Adrenal gland (tissue), 12 donors: ENCODE data around the gene ANKRD1. TPM values are rescaled to one million over a fixed set of nuclear protein-coding genes. Genes with fewer than 3 reads are reported as not detected.

Experiments
- DNase-seq, 7 donors: peaks; one replicate each; pipeline ENCODE4 v3.0.0-alpha.2; 2019 to 2020
- H3K27ac ChIP-seq, 5 donors: fragments of 200-600 bp; sonication (generic) in 4 of 5; 1 replicate in 3 of 5; 2 replicates in 2 of 5; pipeline versions ENCODE4 v1.5.1 to v1.8.0; 2016 to 2020; ENCODE audit warnings: mild to moderate bottlenecking in 1 of 5
- H3K27me3 ChIP-seq: fragments of 200-600 bp; 2 replicates; pipeline ENCODE4 v1.8.0; 2021
- H3K36me3 ChIP-seq, 2 donors: fragments of 200-600 bp; replicated peaks in 1 of 2; 1 replicate in 1 of 2; 2 replicates in 1 of 2; pipeline versions ENCODE4 v1.5.1 to v1.8.0; 2018 to 2022
- H3K4me1 ChIP-seq, 2 donors: fragments of 200-600 bp; replicated peaks in 1 of 2; 1 replicate in 1 of 2; 2 replicates in 1 of 2; pipeline versions ENCODE4 v1.5.1 to v1.8.0; 2018 to 2021
- H3K4me3 ChIP-seq, 4 donors: fragments of 200-600 bp; sonication (generic) in 3 of 4; one replicate each; pipeline ENCODE4 v1.5.1; 2016 to 2018
- H3K9me3 ChIP-seq, 3 donors: fragments of 200-600 bp; sonication (generic) in 1 of 3; replicated peaks in 1 of 3; 1 replicate in 2 of 3; 2 replicates in 1 of 3; pipeline versions ENCODE4 v1.5.1 to v1.8.0; 2016 to 2021
- CTCF ChIP-seq, 6 experiments: fragments of 450-650 bp in 4 of 6; fragments of 200-600 bp in 2 of 6; sonication (generic) in 1 of 6; IDR thresholded peaks; 1 replicate in 5 of 6; 2 replicates in 1 of 6; pipeline versions ENCODE4 v1.5.1 to v1.8.0; 2016 to 2021; ENCODE audit warnings: antibody characterized with exemption in 6 of 6, mild to moderate bottlenecking in 2 of 6, moderate library complexity in 1 of 6
- POLR2A ChIP-seq, 2 donors: fragments of 450-650 bp; IDR thresholded peaks; one replicate each; pipeline ENCODE4 v1.6.1; 2017; ENCODE audit warnings: antibody characterized with exemption in 2 of 2, mild to moderate bottlenecking in 2 of 2, moderate library complexity in 1 of 2
- WGBS, 4 donors: extraction: QIAGEN DNeasy Blood & Tissue Kit in 2 of 4; methylation state at CpG; one replicate each; pipeline versions ENCODE4 v1.1.5 to v1.1.7; 2013 to 2017; 5-methylcytosine and 5-hydroxymethylcytosine counted together
- intact Hi-C, 2 donors: fragments of 100-400 bp; cut with DNase I; formaldehyde crosslinking; loops; one replicate each; pipeline versions ENCODE4 v1.14.1 to v1.15.0; 2022 to 2023
- polyA plus RNA-seq, 3 donors: library from polyadenylated mRNA; stranded (reverse); fragments of 200-250 nt in 2 of 3; fragments of 350-450 nt in 1 of 3; fragmentation: Illumina TruSeq in 1 of 3; extraction: RNeasy Lipid Tissue Mini Kit (QIAGEN cat#74804) in 1 of 3; gene quantifications; one replicate each; pipeline ENCODE4 v1.2.3, GENCODE V29; 2013 to 2014
- total RNA-seq, 9 donors: library from RNA; depleted of rRNA in 4 of 9; stranded (reverse); fragments of >200 nt in 4 of 9; fragments of 120-200 nt in 1 of 9; fragmentation: NEBNext Ultra II Directional in 1 of 9; extraction: Animal tissue kit (Norgen Biotek cat#: 25700) in 1 of 9; gene quantifications; one replicate each; pipeline versions ENCODE4 v1.1.0 to v1.2.4, GENCODE V29; 2013 to 2023
- donor health status: healthy with polysubstance abuse.
- donor health status: Bipolar disorder and iron deficiency.
- donor health status: DM: yes; HTN: yes; CAD: no.
- donor health status: DM: no; HTN: no; CAD: no.
- donor health status: DM: no; HTN: no; CAD: no.
- donor health status: DM: yes; HTN: yes; CAD: no.

The ANKRD1 gene
- total and polyA plus RNA-seq, 12 donors, result 0.15 to 2.3 (median 0.28) TPM; not detected in 3

GRCh38 chr10:90912854-90913479, 7.9 kb downstream of the ANKRD1 start:
- TF ChIP-seq CTCF (IDR thresholded peaks at IDR 0.05) (no peak), POLR2A (IDR thresholded peaks at IDR 0.05) (no peak)
- DNase-seq, result no peak
- intact Hi-C loops, result loop anchor here in 1 of 2 donors (10.0 kb wide), 1 partner anchor 342 kb away; no protein-coding TSS in a partner anchor
- no peaks in the 10 kb centered on the region for H3K27me3 ChIP-seq
- no peak overlapping the region for H3K4me3 ChIP-seq
- 93 to 95% (median 93%) methylated on average over 7 of the region's 7 CpGs for WGBS, 4 donors
- no peaks in the 10 kb centered on the region for H3K9me3 ChIP-seq
- no peaks in the 10 kb centered on the region for H3K36me3 ChIP-seq
- H3K4me1 ChIP-seq, result peaks cover 0 to 7% of the 10 kb centered on the region in 2 donors
- H3K27ac ChIP-seq, result no peak overlapping the region

GRCh38 chr10:90912174-90912573, 8.7 kb downstream of the ANKRD1 start:
- WGBS, 4 donors, result 66 to 82% (median 69%) methylated on average over 4 of the region's 4 CpGs
- no peak overlapping the region for H3K27ac ChIP-seq
- H3K9me3 ChIP-seq, result no peaks in the 10 kb centered on the region
- DNase-seq, result no peak
- TF ChIP-seq CTCF (IDR thresholded peaks at IDR 0.05) (no peak), POLR2A (IDR thresholded peaks at IDR 0.05) (no peak)
- H3K36me3 ChIP-seq, result no peaks in the 10 kb centered on the region
- intact Hi-C loops, result loop anchor here in 1 of 2 donors (10.0 kb wide), 1 partner anchor 343 kb away; no protein-coding TSS in a partner anchor
- no peaks in the 10 kb centered on the region for H3K27me3 ChIP-seq
- H3K4me1 ChIP-seq, result peaks cover 0 to 7% of the 10 kb centered on the region in 2 donors
- no peak overlapping the region for H3K4me3 ChIP-seq

GRCh38 chr10:90911133-90912051, 9.5 kb downstream of the ANKRD1 start:
- no peak overlapping the region for H3K4me3 ChIP-seq
- intact Hi-C loops, result loop anchor here in 1 of 2 donors (10.0 kb wide), 1 partner anchor 343 kb away; no protein-coding TSS in a partner anchor
- H3K9me3 ChIP-seq, result no peaks in the 10 kb centered on the region
- no peaks in the 10 kb centered on the region for H3K27me3 ChIP-seq
- TF ChIP-seq POLR2A (IDR thresholded peaks at IDR 0.05), result no peak
- TF ChIP-seq CTCF (IDR thresholded peaks at IDR 0.05), result peak; percentile 70 to 89 (median 78)
- peak; percentile 56 to 78 (median 67) for DNase-seq
- H3K4me1 ChIP-seq, result peaks cover 0 to 7% of the 10 kb centered on the region in 2 donors
- no peak overlapping the region for H3K27ac ChIP-seq
- no peaks in the 10 kb centered on the region for H3K36me3 ChIP-seq
- 31 to 35% (median 32%) methylated on average over 12 of the region's 12 CpGs for WGBS, 4 donors

GRCh38 chr10:90906596-90906995, 14.3 kb downstream of the ANKRD1 start:
- peaks cover 0 to 3% of the 10 kb centered on the region in 2 donors for H3K36me3 ChIP-seq
- H3K27me3 ChIP-seq, result no peaks in the 10 kb centered on the region
- 65 to 88% (median 82%) methylated on average over 1 of the region's 1 CpG for WGBS, 4 donors
- H3K9me3 ChIP-seq, result no peaks in the 10 kb centered on the region
- no peak for TF ChIP-seq POLR2A (IDR thresholded peaks at IDR 0.05)
- no peak overlapping the region for H3K27ac ChIP-seq
- no peak for DNase-seq
- H3K4me1 ChIP-seq, result no peaks in the 10 kb centered on the region
- intact Hi-C loops, result no loop called here
- no peak overlapping the region for H3K4me3 ChIP-seq
